CD8-positive, alpha-beta memory T cell (primary cell): ENCODE results near the gene DMRTB1. TPM values are rescaled to one million over a fixed set of nuclear protein-coding genes. Genes with fewer than 3 reads are reported as not detected.
A peak's percentile ranks its signal among the peaks of the same experiment; 100 is the strongest.

Experiments used
- CTCF ChIA-PET: fragments of 350-600 bp; sonication (Branson Sonifier 250); formaldehyde crosslinking; loops from one replicate; lab custom pipeline; 2021; ENCODE audit warnings: antibody characterized with exemption; lab: Charles Lee
- POLR2A ChIA-PET: fragments of 350-600 bp; sonication (Branson Sonifier 250); formaldehyde crosslinking; loops from one replicate; lab custom pipeline; 2021; ENCODE audit warnings: antibody characterized with exemption; lab: Charles Lee
- DNase-seq, 5 donors: peaks; one replicate each; pipeline versions ENCODE4 v3.0.0 to v3.0.0-alpha.2; 2020 to 2022; ENCODE audit warnings: mixed read lengths in 1 of 5
- H3K27ac ChIP-seq: one replicate; pipeline ENCODE4 v1.7.0; 2013; ENCODE audit warnings: low read depth, mild to moderate bottlenecking, low read length, moderate library complexity
- H3K27me3 ChIP-seq: 2 replicates; pipeline ENCODE4 v1.7.0; 2013; ENCODE audit warnings: low read length, mild to moderate bottlenecking; ENCODE audit not compliant: insufficient read depth, poor library complexity, severe bottlenecking
- H3K36me3 ChIP-seq: 2 replicates; pipeline ENCODE4 v1.7.0; 2013; ENCODE audit warnings: mild to moderate bottlenecking, low read length, moderate library complexity; ENCODE audit not compliant: insufficient read depth
- H3K4me1 ChIP-seq: 2 replicates; pipeline ENCODE4 v1.7.0; 2013; ENCODE audit warnings: mild to moderate bottlenecking, low read length, moderate library complexity; ENCODE audit not compliant: insufficient read depth
- H3K4me3 ChIP-seq: 2 replicates; pipeline ENCODE4 v1.7.0; 2013; ENCODE audit warnings: mild to moderate bottlenecking, low read length
- H3K9me3 ChIP-seq: 2 replicates; pipeline ENCODE4 v1.7.0; 2013; ENCODE audit warnings: mild to moderate bottlenecking, low read length
- H3K27ac Mint-ChIP-seq, 8 donors: one replicate each; pipeline ENCODE4 v1.8.0; 2020 to 2021; ENCODE audit warnings: mixed read lengths in 8 of 8, mild to moderate bottlenecking in 6 of 8, inconsistent platforms in 3 of 8, moderate library complexity in 3 of 8
- H3K27me3 Mint-ChIP-seq, 2 donors: one replicate each; pipeline ENCODE4 v1.8.0; 2020 to 2021; ENCODE audit warnings: mixed read lengths in 2 of 2, mild to moderate bottlenecking in 1 of 2, moderate library complexity in 1 of 2
- H3K36me3 Mint-ChIP-seq, 3 donors: one replicate each; pipeline ENCODE4 v1.8.0; 2020 to 2021; ENCODE audit warnings: mixed read lengths in 3 of 3, inconsistent platforms in 1 of 3, mild to moderate bottlenecking in 1 of 3
- H3K4me1 Mint-ChIP-seq, 3 donors: one replicate each; pipeline ENCODE4 v1.8.0; 2020 to 2021; ENCODE audit warnings: mixed read lengths in 3 of 3, inconsistent platforms in 1 of 3, mild to moderate bottlenecking in 1 of 3
- H3K4me3 Mint-ChIP-seq, 7 donors: one replicate each; pipeline ENCODE4 v1.8.0; 2020 to 2021; ENCODE audit warnings: mixed read lengths in 7 of 7, mild to moderate bottlenecking in 6 of 7, moderate library complexity in 4 of 7, inconsistent platforms in 2 of 7
- H3K9me3 Mint-ChIP-seq, 5 donors: one replicate each; pipeline ENCODE4 v1.8.0; 2020 to 2022; ENCODE audit warnings: mixed read lengths in 5 of 5, mild to moderate bottlenecking in 3 of 5, moderate library complexity in 2 of 5, inconsistent platforms in 1 of 5
- polyA plus RNA-seq: library from polyadenylated mRNA; unstranded; fragments of 300-500 nt; fragmentation: Illumina TruSeq; gene quantifications from one replicate; pipeline ENCODE4 v1.2.3, GENCODE V29; 2021
- total RNA-seq, 2 experiments: library from RNA; stranded (reverse); gene quantifications; one replicate each; pipeline ENCODE4 v1.2.3, GENCODE V29; 2021

The DMRTB1 gene
- total and polyA plus RNA-seq, 3 experiments from 2014 or later, result not detected

DNA sequence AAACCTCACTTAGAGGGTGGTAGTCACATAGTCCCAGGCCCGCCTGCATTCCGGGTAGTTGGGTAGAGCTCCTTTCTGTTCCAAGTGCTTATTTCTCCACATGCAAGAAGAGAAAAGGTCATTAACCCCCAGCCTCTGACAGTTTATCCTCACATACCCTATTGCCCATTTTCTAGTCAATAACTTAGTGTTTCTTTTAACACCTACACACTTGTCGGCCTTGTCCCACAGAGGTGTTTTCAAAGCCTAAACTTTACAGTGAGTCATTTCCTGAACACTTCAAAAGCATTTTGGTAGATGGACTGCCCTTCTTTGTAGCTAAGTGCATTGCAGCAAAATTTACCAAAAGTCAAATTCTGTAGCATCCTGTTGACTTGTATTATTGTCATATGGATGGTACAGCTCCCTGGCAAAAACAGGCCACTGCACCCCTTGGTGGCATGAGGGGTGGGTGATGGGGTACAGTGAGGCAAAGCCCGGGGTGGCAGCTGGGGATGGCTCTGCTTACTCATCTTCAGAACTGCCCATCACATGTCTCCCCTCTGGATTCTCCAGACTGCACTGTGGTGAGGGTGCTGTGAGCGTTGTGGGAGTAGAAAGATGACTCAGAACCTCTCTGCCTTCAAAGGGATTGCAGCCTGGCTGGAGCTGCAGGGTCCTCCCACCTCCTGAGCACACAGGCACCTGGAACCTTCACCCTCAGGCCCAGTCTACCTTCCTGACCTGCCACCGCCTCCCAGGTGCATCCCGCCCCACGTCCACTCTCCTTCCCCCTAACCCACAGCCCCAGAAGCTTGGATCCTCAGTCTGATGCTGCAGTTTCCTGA lies 45.8 kb upstream of the DMRTB1 start:
- H3K36me3 Mint-ChIP-seq, result no peaks in the 10 kb centered on the region
- H3K9me3 ChIP-seq, result no peaks in the 10 kb centered on the region
- peak overlapping the region; percentile 96 to 99 (median 99) for H3K27ac Mint-ChIP-seq
- peaks cover 66 to 89% (median 81%) of the 10 kb centered on the region in 3 donors for H3K4me1 Mint-ChIP-seq
- H3K27me3 ChIP-seq, result no peaks in the 10 kb centered on the region
- no peaks in the 10 kb centered on the region for H3K27me3 Mint-ChIP-seq
- H3K4me3 ChIP-seq, result peak overlapping the region; percentile 5
- peak; percentile 24 to 81 (median 48) for DNase-seq
- peak overlapping the region; percentile 28 to 86 (median 78) for H3K4me3 Mint-ChIP-seq
- no peaks in the 10 kb centered on the region for H3K36me3 ChIP-seq
- CTCF ChIA-PET, result interaction anchor here (0.8 to 3.4 kb wide), 12 partner anchors 8 to 135 kb away, joined by 3 to 20 read pairs (median 4); no protein-coding TSS in a partner anchor
- H3K27ac ChIP-seq, result peak overlapping the region; percentile 72
- no peaks in the 10 kb centered on the region for H3K9me3 Mint-ChIP-seq
- POLR2A ChIA-PET, result interaction anchor here (0.6 to 2.2 kb wide), 5 partner anchors 10 to 86 kb away, joined by 3 to 18 read pairs (median 6); partner anchors contain the start of gene LRP8
- peaks cover 70% of the 10 kb centered on the region for H3K4me1 ChIP-seq

DNA sequence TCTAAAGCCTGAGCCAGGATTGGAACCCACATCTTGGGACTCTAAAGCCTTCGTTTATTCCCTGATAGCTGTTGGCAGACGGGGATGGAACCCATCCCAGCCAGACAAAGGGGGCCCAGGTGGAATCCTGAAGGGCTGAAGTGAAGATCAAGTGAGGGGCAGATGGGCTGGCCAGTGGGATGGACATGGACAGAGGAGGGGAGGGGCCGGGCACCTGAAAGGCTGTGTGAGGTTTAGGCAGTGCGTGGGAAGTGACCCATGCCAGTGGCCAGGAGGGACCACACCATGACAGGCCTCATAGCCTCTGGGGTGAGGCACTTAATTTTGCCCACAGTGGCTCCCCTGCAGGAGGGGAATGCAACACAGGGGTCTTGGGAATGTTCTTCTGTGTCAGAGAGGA lies 44.6 kb upstream of the DMRTB1 start:
- H3K36me3 ChIP-seq, result no peaks in the 10 kb centered on the region
- ChIA-PET CTCF (interaction anchor here (1.6 to 3.4 kb wide), 5 partner anchors 21 to 136 kb away, joined by 3 to 20 read pairs (median 11); no protein-coding TSS in a partner anchor), POLR2A (interaction anchor here (2.2 kb wide), 1 partner anchor 88 kb away, joined by 18 read pairs; the partner anchor contains the start of gene LRP8)
- Mint-ChIP-seq H3K9me3 (no peaks in the 10 kb centered on the region), H3K27ac (peak overlapping the region; percentile 96 to 99 (median 99)), H3K27me3 (no peaks in the 10 kb centered on the region), H3K4me1 (peaks cover 64 to 85% (median 78%) of the 10 kb centered on the region in 3 donors), H3K4me3 (peak overlapping the region in 3 of 7 donors; percentile 4 to 56 (median 5)), H3K36me3 (no peaks in the 10 kb centered on the region)
- H3K9me3 ChIP-seq, result no peaks in the 10 kb centered on the region
- DNase-seq, result no peak
- no peak overlapping the region for H3K4me3 ChIP-seq
- peak overlapping the region; percentile 72 for H3K27ac ChIP-seq
- H3K4me1 ChIP-seq, result peaks cover 57% of the 10 kb centered on the region
- no peaks in the 10 kb centered on the region for H3K27me3 ChIP-seq

DNA sequence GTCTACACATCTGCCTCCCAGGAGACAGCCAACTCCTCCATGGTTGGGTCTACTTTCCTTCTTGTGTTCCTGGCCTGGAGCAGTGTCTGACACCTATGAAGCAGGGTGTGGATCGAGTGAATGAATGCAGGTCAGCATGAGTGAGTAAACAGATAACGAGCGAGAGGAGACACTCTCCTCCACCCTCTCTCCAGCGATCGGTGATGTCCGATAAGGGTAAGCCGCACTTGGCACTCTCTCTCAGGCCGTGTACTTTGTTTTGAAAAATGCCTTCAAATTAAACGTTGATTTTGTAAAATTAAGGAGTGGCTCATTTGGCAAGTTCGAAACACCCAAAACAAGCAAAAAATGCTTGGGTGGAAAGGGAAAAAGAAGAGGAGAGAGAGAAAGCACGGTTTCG lies 43.8 kb upstream of the DMRTB1 start:
- Mint-ChIP-seq H3K27me3 (no peaks in the 10 kb centered on the region), H3K36me3 (no peaks in the 10 kb centered on the region), H3K9me3 (no peaks in the 10 kb centered on the region), H3K4me3 (no peak overlapping the region), H3K4me1 (peaks cover 56 to 77% (median 70%) of the 10 kb centered on the region in 3 donors), H3K27ac (peak overlapping the region; percentile 76 to 99 (median 98))
- no peak for DNase-seq
- Histone ChIP-seq H3K4me1 (peaks cover 49% of the 10 kb centered on the region), H3K36me3 (no peaks in the 10 kb centered on the region), H3K4me3 (no peak overlapping the region), H3K27ac (no peak overlapping the region), H3K27me3 (no peaks in the 10 kb centered on the region), H3K9me3 (no peaks in the 10 kb centered on the region)
- ChIA-PET CTCF (interaction anchor here (1.0 to 3.4 kb wide), 2 partner anchors 21 to 22 kb away, joined by 3 to 20 read pairs; no protein-coding TSS in a partner anchor), POLR2A (no interaction called here)

DNA sequence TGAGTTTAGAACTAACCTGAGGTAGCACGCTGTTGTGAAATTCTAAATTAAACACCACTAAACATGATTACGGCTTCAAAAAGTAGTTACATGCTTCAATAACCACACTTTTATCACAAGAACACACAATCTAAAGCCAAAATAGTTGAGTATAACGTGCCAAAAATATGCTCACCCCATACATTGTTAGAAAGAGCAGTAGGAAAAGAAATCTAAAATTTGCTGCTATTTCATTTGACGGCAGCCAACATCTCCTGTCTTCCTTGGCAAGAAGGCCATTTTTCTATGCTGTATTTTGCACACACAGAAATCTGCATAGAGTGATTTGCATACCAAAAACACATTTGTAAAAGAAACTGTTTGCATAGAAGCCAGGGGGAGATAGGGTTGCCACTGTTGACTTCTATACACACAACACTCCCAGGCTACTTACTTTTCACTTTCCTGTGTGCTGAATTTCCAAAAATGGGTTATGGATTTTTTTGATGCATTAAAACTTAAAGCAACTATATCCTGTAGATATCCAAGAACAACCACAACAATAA lies 42.9 kb upstream of the DMRTB1 start:
- Mint-ChIP-seq H3K4me1 (peaks cover 49 to 67% (median 61%) of the 10 kb centered on the region in 3 donors), H3K9me3 (peaks cover 0 to 5% (median 2%) of the 10 kb centered on the region in 5 donors), H3K36me3 (peaks cover 0 to 3% (median 0%) of the 10 kb centered on the region in 3 donors), H3K4me3 (no peak overlapping the region), H3K27ac (peak overlapping the region in 5 of 8 donors; percentile 12 to 96 (median 44)), H3K27me3 (no peaks in the 10 kb centered on the region)
- Histone ChIP-seq H3K27me3 (no peaks in the 10 kb centered on the region), H3K4me3 (no peak overlapping the region), H3K27ac (no peak overlapping the region), H3K9me3 (no peaks in the 10 kb centered on the region), H3K4me1 (peaks cover 40% of the 10 kb centered on the region), H3K36me3 (no peaks in the 10 kb centered on the region)
- ChIA-PET CTCF (interaction anchor here (1.0 kb wide), 1 partner anchor 23 kb away, joined by 3 read pairs; no protein-coding TSS in a partner anchor), POLR2A (no interaction called here)
- no peak for DNase-seq

DNA sequence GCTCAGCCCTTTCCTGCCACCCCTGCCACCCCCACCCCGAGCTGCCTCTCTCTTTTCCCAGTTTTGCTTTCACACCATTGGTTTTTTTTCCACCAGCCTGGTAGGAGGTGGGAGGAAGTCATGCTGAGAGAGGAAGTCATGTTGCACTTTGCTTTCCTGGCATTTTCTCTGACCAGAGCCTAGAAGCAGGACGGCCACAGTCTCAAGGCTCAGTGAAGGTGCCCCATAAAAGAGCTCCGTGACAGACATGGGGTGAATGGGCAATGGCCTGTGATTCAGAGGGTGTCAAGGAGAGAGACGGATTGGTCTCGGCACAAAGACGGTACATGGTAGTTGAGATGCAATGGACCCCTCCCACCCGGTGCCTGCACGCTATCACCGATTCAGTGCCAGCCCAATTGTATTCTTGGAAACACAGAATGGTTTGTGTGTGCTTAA lies 42.1 kb upstream of the DMRTB1 start:
- ChIA-PET CTCF (no interaction called here), POLR2A (no interaction called here)
- H3K27me3 Mint-ChIP-seq, result no peaks in the 10 kb centered on the region

DNA sequence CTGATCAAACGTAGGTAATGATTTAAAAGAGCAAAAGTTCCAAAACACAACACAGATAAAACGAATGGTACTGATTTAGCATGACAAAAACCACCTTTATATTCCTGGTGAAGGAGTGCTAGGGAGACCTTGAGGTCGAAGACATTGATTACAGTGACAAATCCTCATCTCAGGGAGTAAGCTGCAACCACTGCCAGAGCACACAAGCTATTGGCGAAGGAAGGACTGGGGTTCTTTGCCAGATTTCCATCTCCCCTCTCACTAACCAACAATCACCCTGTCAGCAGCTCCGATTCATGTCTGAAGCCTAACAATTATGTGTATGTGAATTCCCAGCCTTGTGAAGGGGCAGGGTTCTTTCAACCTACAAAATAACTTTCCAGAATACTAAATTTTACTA lies 40.2 kb upstream of the DMRTB1 start:
- Mint-ChIP-seq H3K4me3 (no peak overlapping the region), H3K27me3 (no peaks in the 10 kb centered on the region), H3K36me3 (peaks cover 0 to 7% (median 0%) of the 10 kb centered on the region in 3 donors), H3K9me3 (peaks cover 0 to 9% (median 5%) of the 10 kb centered on the region in 5 donors), H3K4me1 (peaks cover 23 to 41% (median 34%) of the 10 kb centered on the region in 3 donors), H3K27ac (peak overlapping the region in 1 of 8 donors; percentile 7)
- H3K36me3 ChIP-seq, result no peaks in the 10 kb centered on the region
- ChIA-PET CTCF (no interaction called here), POLR2A (no interaction called here)
- no peaks in the 10 kb centered on the region for H3K9me3 ChIP-seq
- peaks cover 13% of the 10 kb centered on the region for H3K4me1 ChIP-seq
- no peaks in the 10 kb centered on the region for H3K27me3 ChIP-seq
- H3K4me3 ChIP-seq, result no peak overlapping the region
- H3K27ac ChIP-seq, result no peak overlapping the region
- no peak for DNase-seq

More for the DNA sequence above, 42.1 kb upstream of the DMRTB1 start:
- Histone ChIP-seq H3K36me3 (no peaks in the 10 kb centered on the region), H3K27me3 (no peaks in the 10 kb centered on the region), H3K9me3 (no peaks in the 10 kb centered on the region), H3K27ac (no peak overlapping the region), H3K4me1 (peaks cover 33% of the 10 kb centered on the region), H3K4me3 (no peak overlapping the region)
- H3K9me3 Mint-ChIP-seq, result peaks cover 0 to 9% (median 5%) of the 10 kb centered on the region in 5 donors
- peaks cover 42 to 60% (median 53%) of the 10 kb centered on the region in 3 donors for H3K4me1 Mint-ChIP-seq
- H3K4me3 Mint-ChIP-seq, result no peak overlapping the region
- H3K36me3 Mint-ChIP-seq, result peaks cover 0 to 7% (median 0%) of the 10 kb centered on the region in 3 donors
- H3K27ac Mint-ChIP-seq, result peak overlapping the region in 3 of 8 donors; percentile 12 to 58 (median 54)
- no peak for DNase-seq

DNA sequence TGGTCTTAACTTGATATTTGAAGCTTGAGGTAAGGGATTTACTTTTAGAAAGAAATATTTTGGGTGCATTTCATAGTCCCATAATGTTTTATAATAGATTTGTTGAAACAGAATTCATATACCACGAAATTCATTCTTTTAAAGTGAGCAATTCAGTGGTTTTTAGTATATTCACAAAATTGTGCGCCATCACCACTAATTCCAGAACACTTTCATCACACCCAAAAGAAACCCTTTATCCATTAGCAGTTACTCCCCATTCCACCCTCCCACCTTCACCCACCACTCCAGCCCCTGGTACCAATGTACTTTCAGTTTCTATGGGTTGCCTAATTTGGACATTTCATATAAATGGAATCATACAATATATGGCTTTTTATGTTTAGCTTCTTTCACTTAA lies 38.9 kb upstream of the DMRTB1 start:
- ChIA-PET POLR2A (no interaction called here), CTCF (no interaction called here)
- H3K9me3 Mint-ChIP-seq, result peaks cover 0 to 9% (median 5%) of the 10 kb centered on the region in 5 donors
- H3K27ac ChIP-seq, result no peak overlapping the region
- no peaks in the 10 kb centered on the region for H3K27me3 ChIP-seq
- H3K27ac Mint-ChIP-seq, result peak overlapping the region in 1 of 8 donors; percentile 65
- no peak for DNase-seq
- H3K4me3 ChIP-seq, result no peak overlapping the region
- no peaks in the 10 kb centered on the region for H3K27me3 Mint-ChIP-seq
- H3K9me3 ChIP-seq, result no peaks in the 10 kb centered on the region
- H3K4me1 Mint-ChIP-seq, result peaks cover 10 to 27% (median 21%) of the 10 kb centered on the region in 3 donors
- peaks cover 0 to 7% (median 0%) of the 10 kb centered on the region in 3 donors for H3K36me3 Mint-ChIP-seq
- peaks cover under 1% of the 10 kb centered on the region for H3K4me1 ChIP-seq
- H3K4me3 Mint-ChIP-seq, result no peak overlapping the region
- H3K36me3 ChIP-seq, result no peaks in the 10 kb centered on the region
